D341Med (cell line): ENCODE results near the gene HRH1.
"Not testable (repeated sequence)": the region's sequence is repeated elsewhere in the genome, so short reads cannot be mapped to it uniquely, and the experiment has no call there.

Experiments
- DNase-seq: peaks from one replicate; pipeline ENCODE4 v3.0.0; 2012; ENCODE audit warnings: low spot score

Gene HRH1

DNA sequence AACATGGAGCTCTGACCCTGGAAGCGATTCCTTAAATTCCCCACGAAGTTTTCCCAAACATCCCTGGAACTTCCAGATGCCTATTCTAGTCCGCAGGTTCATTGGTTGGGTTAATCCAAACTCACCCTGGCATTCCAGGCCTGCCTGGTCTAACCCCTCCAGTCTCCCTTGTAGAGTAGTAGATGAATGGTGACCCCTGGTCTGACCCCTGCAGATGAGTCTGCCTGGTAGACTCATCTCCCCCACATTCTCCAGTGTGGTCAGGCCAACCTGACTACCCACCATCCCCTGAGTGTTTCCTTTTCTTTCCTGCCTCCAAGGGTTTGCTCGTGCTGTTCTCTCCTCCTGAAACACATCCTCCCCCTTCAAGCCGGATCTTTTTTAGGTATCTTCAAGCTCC is 10.8 kb upstream of the HRH1 start:
- no peak for DNase-seq

DNA sequence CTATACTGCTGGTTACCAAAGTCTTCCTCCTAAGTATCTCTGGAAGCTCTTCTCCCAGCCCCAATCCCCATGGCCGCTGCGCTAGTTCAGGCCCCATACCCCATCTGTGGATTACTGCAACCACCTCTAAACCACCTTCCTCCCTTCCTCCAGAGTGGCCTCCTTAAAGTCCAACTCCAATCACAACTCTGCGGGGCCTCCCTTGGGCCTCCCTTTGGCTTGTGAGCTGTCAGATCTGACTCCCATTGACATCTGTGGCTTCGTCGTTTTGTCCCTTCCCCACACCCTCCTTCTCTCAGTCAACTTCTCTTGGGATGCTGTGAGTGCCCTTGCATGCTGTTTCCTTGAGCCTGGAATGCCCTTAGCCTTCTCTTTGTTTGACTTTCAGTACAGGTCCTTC is 9.3 kb upstream of the HRH1 start:
- no peak for DNase-seq

DNA sequence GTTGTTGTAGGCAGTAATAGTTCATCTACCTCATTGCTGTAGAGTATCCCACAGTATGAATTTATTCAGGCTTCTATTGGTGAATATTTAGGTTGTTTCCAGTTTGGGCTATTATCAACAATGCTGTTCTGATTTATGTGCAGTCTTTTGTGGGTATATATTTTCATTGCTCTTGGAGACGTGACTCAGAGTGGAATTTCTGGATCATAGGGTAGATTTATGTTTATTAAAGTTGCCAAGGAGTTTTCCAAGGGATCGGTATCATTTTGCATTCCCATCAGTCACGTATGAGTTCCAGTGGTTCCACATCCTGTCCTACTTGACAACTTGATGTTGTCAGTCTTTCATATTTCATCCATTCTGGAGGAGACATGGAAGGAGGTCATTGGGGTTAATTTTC is 8.4 kb upstream of the HRH1 start:
- DNase-seq = no peak

DNA sequence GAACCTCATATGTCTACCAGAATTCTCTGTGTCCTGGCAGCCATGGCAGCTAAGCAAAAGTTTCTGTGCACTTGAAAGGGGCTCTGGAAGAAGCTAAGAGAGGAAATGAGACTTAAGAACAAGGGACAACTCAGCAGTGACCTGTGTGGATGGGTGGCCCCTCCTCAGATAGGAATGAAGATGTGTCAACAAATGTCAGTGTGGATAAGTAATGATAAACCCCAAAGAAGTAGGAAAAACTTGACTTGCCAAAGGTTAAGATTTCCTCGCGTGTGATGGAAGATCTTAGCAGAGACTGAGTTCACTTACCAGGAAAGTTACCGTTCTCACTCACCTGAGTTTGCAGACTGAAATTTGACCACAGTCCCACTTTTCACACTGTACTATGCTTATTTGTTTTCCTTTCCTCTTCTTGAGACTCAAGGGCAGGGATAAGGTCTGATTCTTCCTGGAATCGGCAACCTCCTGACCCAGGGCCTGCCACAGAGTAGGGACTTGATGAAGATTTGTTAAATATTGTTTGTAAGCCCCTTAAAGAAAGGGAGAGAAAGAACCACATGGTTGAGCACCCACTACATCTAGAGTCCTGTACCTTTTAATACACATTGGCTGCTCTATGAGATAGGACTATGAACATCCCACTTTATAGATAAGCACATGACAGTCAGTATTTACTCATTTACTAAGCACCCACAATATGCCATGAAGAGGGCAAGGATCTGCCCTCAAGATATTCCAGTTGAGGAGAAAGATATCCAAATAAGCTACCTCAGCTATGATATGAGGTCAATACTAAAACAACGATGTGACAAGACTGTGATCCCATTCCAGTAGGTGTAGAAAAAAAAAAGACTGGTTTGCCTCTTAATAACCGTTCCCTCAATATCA is 7.3 kb upstream of the HRH1 start:
- no peak for DNase-seq

DNA sequence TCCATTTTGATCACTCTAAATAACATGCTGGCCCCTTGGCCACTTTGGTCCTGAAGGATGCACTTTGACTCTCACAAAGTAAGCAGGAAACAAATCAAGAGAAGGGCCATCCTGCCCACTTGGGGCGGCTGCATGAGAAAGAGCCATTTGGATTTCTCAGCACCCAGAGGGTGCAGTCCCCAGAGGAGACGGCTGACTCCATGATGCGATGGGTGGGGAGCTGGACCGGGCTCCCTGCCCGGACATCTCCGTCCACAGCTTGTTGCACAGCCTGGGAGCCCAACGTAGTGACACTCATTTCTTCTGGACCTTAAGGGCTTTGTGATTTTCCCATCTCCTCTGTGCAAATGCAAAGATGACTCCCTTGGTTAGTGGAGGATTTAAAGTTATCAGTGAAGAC is 4.0 kb upstream of the HRH1 start:
- no peak for DNase-seq

DNA sequence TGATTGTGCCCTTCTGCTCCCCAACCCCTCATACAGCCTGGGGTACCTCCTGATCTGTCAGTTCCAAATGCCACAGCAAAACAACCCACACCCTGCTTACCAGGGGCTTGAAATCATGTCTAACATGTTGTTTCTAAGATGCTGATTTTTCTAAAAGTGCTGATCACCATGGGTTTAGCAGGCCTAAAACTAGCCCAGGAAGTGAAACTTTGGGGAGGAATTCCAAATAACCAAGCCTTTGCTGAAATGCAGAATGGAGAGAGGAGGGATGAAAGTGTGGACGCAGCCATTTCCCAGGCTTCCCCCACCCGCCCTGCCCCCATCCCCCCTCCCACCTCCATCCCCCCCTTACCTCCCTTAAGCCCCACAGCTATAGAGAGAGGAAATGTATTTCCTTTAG is 2.0 kb upstream of the HRH1 start:
- no peak for DNase-seq

DNA sequence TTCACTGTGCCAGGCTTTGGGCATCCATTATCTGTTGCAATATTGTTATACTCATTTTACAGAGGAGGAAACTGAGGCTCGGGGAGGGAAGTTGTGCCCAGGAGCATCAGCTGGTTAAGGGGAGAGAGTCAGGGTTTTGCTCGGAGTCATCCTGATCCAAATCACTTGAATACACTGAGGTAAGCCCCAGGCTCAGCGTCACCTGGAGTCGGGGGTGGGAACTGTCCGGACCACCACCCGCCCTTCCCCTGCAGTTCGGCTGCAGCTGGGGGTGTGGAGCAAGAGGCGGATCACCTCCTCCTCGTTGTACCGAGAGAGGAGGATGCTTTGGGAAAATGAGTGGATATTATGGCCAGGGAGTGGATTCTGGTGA is 646 bp downstream of the HRH1 start:
- DNase-seq = no peak

DNA sequence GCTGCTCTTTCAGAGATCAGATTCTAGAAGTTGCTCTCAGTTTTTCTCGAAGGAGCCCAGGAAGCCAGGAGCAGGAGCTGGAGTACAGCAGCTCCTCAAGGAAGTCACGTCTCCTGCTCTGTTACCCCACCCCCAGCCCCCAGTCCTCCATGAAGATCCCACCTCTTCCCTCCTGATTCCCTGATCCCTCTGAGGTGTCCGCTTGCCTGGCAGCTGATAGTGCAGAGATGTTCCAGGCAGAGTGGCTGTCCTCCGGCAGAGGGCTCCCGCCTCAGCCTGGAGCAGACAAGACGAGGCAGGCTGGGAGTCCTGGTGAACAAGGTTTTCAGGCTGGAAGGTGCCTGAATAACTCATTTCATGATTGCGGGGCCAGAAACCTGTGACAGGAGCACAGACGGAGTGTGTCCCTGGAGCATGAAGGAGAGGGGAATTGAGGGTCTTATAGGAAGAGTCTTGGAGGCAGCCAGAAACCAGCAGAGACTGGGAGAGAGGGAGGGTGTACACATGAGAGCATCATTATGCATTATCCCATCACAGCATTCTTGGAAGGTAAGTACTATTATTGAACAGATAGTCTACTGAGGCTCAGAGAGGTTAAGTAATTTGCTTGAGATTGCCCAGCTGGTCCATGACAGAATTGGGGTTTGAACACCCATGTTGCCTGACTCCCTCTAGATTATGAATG is 1.2 kb downstream of the HRH1 start:
- peak; percentile 80 for DNase-seq

DNA sequence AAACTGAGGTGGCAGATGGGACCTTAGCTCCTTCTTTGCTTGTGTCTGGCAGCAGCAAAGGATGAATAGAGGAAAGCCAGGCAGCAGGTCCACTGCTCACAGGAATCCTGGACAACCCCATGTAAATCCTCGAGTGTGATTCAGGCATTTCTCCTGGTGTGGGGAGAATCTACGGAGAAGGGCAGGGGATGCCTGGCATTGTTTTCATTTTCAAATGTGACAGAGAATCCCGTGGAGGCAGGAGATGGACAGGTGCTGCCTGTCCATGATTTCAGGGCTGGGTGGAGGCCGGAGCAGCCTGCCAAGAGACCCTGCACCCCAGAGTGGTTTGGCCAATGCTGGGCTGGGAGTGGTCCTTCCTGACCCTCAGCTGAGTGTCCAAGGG is 1.7 kb downstream of the HRH1 start:
- no peak for DNase-seq

DNA sequence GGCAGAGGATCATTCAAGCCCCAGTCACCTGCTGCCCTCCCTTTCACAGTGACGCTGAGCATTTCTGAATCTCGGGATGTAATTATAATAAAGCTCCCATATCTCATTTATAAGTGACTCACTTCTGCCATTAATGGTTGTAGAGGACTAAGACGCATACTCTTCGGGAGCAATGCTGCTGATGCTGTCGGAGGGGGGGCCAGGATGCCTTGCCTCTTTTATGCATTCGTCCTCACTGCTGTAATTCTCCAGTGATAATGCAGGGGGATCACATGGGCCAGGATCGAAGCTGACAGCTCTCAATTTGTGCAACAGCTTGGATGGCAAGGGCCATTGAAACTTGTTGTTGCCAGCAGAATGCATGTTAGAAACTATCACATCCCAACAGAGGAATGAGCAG is 3.1 kb downstream of the HRH1 start:
- no peak for DNase-seq

DNA sequence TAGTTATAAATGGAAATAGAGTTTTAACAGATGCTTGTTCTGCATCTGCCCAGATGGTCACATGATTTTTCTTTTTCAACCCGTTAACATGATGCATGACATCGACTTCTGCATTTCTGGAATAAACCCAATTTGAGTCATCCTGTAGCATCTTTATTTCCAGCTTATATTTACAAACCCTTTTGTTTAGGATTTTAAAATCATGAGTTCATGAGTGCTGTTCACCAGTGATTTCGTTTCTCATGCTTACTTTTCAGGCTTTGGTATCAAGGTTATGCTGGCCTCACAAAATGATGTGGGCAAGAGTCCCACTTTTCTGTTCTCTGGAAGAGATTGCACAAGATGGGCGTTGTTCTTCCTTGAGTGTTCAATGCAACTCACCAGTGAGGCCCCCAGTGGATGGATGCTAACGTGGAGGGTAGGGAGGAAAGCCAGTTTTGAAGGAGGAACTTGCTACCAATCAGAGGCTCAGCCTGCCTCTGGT is 5.2 kb downstream of the HRH1 start:
- no peak for DNase-seq

DNA sequence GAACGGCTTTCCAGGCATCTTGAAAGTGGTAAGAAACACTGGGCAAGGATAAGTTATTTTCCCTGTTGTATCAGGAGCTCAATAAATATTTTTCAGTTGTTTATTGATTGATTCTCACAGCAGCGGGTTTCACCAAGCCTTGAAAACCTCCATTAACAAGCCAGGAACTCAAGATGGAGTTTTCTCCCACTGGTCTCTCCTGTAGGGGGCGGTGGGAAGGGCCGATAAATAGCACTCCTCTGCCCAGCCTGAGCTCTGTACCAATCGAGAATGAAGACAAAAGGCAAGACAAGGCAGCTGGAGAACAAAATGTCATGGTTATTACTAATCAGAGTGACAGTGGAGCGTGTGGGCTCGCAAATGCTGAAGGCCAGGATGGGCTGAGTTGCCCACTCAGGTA is 7.4 kb downstream of the HRH1 start:
- no peak for DNase-seq

DNA sequence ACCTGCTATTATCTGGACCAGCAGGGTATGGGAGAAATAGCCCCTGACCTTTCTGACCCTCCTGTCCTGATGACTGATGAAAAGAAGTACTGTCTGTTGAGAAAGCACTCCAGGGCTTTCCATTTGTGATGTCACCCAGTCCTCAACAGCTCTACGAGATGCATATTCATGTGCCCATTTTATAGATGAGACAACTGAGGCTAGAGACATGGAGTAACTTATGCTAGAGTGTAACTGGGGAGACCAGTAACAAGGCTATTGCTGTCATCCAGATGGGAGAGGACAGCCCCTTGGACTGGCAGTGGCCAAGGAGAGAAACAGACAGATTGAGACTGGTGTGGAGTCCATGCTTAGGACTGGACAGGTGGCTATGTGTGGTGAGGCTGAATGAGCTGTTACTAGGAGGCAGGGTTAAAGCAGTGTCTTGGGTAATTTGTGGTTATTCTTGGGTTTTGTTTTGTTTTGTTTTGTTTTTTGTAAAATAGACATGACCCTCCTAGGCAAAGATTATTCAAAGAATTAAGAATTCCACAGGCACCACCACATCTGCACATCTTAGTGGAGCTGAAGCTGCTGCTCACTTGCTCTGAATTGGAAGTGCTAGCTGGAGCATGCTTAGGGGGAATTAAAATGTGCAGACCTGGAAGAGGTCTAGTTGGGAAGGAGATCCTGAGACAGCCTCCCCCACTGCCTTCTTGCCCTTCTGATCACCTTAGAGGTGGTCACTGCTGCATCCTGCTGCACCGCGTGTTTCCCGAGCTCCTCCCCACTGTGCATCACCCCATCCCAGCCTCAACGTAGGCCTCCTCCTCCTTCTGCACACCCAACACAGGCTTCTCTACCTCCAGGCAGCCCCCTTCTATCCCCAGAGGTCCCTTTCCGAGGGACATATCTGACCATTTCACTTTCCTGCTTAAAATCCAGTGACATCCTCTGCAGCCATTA is 8.4 kb downstream of the HRH1 start:
- DNase-seq = peak; percentile 18

DNA sequence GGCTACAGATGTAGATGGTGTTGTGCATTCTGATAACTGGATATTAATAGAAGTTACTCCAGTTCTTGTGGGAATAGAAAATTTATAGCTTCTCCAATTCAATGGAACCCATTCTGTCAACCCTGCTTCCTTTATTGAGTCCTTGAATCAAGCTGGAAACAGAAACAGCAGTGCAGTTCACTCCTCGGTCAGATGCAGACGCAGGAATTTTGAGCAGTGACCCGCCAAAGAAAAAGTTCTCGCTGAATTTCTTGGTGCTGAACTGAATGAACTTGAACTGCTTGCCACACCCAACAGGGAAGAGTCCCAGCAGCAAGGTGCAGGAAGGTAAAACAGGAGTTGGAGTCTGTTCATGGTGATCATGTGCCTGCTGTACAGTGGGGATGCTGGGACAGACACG is 10.3 kb downstream of the HRH1 start:
- DNase-seq = no peak

DNA sequence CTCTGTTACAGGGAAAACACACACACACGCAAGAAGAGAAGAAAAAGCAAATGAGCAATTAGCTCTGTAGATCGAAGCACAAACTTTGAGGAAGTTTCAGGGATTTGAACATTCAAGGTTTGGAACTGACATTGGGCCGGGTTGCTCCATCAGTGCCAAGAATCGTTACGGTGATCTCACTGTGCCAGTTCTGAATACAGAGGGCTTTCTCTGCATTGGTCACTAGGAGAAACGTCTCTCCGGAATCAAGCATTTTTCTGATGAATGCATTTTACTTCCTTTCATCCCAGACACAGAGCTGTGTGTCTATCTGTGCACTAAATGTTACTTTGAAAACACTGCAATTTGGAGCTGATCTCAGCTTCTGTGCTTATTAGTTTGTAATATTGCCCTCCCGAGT is 11.2 kb downstream of the HRH1 start:
- DNase-seq = no peak

DNA sequence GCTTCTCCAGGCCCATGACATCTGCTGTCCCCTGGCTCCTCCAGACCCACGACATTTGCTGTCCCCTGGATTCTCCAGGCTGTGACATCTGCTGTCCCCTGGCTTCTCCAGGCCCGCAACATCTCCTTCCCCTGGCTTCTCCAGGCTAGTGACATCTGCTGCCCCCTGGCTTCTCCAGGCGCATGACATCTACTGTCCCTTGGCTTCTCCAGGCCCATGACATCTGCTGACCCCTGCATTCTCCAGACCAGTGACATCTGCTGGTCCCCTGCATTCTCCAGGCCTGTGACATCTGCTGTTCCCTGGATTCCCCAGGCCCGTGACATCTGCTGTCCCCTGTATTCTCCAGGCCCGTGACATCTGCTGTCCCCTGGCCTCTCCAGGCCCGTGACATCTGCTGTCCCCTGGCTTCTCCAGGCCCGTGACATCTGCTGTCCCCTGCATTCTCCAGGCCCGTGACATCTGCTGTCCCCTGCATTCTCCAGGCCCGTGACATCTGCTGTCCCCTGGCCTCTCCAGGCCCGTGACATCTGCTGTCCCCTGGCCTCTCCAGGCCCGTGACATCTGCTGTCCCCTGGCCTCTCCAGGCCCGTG is 12.6 kb downstream of the HRH1 start:
- DNase-seq = not testable (repeated sequence)

DNA sequence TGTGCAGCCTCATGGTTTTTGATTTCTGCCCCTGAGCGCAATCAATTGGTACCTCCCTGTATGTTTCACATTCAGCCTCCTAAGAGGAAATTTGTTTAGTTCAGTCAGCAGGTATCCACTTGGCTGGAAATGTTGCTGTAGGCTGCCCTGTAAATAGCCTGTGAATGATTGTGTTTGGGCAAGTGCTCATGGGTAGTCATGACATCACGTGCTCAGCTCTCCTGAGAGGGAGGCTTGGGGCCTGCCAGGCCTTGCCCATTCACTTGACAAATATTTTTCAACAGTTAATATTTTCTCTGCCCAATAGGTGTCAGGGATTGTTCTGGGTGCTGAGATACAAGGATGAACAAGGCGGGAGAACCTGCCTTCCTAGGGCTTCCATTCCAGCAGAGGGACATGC is 13.3 kb downstream of the HRH1 start:
- no peak for DNase-seq

DNA sequence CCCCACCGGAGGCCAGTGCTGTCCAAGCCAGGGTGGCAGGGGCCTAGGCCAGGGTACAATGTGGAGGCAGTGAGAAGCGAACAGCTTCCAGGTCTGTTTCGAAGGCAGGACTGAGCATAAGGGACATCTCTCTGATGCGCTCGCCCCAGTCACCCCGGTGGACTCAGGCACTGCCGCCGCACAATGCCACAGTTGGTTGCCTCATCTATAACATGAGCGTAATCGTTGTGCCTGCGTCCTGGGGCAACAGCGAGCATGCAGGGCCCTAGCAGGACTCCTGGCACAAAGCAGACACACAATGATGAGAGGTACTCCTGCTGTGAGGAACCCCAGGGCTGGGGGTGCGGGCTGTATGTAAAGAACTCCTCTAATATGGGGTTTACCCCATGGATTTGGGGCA is 14.1 kb downstream of the HRH1 start:
- DNase-seq = no peak

DNA sequence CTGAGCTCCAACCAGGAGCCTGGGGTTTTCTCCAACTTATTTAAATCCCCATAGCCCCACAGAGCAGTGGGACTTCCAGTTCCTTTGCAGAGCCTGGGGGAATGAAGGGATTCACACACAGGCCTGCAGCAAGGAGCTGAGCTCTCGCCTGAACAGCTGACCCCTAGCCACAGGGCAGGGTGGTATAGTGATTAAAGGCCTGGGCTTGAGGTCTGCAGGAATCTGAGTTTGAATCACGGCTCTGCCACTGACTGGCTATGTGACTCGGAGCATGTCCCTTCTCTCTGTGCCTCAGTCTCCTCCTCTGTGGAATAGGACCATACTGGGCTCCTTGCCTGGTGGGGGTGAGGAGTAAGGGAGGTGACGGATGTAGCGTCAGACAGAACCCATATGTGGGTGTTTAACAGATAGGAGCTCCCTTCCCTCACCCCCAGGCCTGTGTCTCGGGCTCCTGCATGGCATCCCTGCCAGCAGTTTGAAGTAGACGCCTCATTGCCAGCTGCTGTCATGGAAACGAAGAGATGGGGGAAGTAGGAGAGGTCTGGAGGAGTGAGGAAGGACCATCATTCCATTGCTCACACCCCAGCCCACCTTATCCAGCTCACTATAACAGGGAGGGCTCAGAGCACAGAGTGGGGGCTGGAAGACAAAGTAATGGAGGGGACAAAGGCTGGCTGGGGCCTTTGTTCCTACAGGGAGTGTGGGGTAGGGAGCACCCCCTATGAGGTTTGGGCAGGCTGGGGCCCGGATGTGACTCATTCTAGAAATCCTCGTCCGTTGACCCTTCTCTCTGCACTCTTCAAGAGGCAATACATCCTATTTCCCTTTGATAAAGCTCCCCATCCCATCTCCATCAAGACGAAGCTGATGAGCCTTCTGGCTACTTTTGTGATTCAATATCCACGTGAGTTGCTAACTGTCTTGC is 14.8 kb downstream of the HRH1 start:
- no peak for DNase-seq

DNA sequence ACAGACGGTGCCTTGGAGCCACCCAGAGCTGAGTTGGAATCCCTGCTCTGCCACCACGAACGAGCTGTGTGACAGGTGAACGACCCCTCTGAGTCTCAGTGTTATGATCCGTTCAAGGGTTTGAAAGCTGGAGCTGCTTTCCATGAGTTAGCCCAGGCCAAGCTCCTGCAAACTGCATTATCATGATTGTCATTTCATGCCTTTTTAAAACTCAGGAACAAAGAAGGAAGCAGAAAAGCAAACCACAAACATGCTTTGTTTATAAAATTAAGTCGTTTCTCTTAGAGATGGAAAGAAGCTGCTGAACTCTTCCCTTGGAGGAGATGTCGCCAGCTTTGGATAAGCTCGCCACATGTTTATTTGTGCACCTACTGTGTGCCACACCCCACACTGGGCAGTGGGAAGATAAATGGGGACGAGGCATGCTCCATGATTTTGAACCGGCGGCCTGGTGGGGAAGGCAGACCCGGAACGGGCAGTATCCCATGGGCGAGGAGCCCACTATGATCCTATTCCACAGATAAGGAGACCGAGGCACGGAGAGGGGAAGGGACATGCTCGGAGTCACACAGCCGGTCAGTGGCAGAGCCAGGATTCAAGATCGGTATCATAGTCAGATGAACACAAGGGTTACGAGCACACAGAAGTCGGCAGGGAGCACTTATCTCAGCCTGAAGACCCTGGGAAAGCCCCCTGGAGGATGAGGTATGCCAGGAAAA is 15.9 kb downstream of the HRH1 start:
- DNase-seq = no peak
